ENCODE results near the gene HPCAL1. TPM values are rescaled to one million over a fixed set of nuclear protein-coding genes. Genes with fewer than 3 reads are reported as not detected.

HPCAL1 gene
- polyA plus RNA-seq, 3 donors = 20.4 to 37.3 (median 28.5) TPM

GRCh38 chr2:10265329-10266132 lies 37.2 kb upstream of the HPCAL1 start:
- no peak for DNase-seq (ENCODE audit: extremely low read depth in 1 of 11, low read depth in 9 of 11, low spot score in 4 of 11)

- no peak for DNase-seq (ENCODE audit: extremely low read depth in 1 of 11, low read depth in 9 of 11, low spot score in 4 of 11)
These were observed 36.5 kb upstream of the HPCAL1 start for GRCh38 chr2:10266133-10266620.

GRCh38 chr2:10267036-10267435 lies 35.7 kb upstream of the HPCAL1 start:
- DNase-seq (ENCODE audit: extremely low read depth in 1 of 11, low read depth in 9 of 11, low spot score in 4 of 11) = no peak

- DNase-seq (ENCODE audit: extremely low read depth in 1 of 11, low read depth in 9 of 11, low spot score in 4 of 11) = no peak
These were observed 34.9 kb upstream of the HPCAL1 start for GRCh38 chr2:10267551-10268465.

GRCh38 chr2:10269291-10269690 lies 33.4 kb upstream of the HPCAL1 start:
- DNase-seq (ENCODE audit: extremely low read depth in 1 of 11, low read depth in 9 of 11, low spot score in 4 of 11) = no peak

- DNase-seq (ENCODE audit: extremely low read depth in 1 of 11, low read depth in 9 of 11, low spot score in 4 of 11) = no peak
These were observed 32.7 kb upstream of the HPCAL1 start for GRCh38 chr2:10269711-10270610.

GRCh38 chr2:10271509-10271908 lies 31.2 kb upstream of the HPCAL1 start:
- no peak for DNase-seq (ENCODE audit: extremely low read depth in 1 of 11, low read depth in 9 of 11, low spot score in 4 of 11)

- no peak for DNase-seq (ENCODE audit: extremely low read depth in 1 of 11, low read depth in 9 of 11, low spot score in 4 of 11)
These were observed 30.8 kb upstream of the HPCAL1 start for GRCh38 chr2:10271946-10272345.

GRCh38 chr2:10272464-10272863 lies 30.2 kb upstream of the HPCAL1 start:
- DNase-seq (ENCODE audit: extremely low read depth in 1 of 11, low read depth in 9 of 11, low spot score in 4 of 11) = no peak

- DNase-seq (ENCODE audit: extremely low read depth in 1 of 11, low read depth in 9 of 11, low spot score in 4 of 11) = no peak
These were observed 29.2 kb upstream of the HPCAL1 start for GRCh38 chr2:10273215-10274175.

GRCh38 chr2:10274376-10274775 lies 28.3 kb upstream of the HPCAL1 start:
- DNase-seq (ENCODE audit: extremely low read depth in 1 of 11, low read depth in 9 of 11, low spot score in 4 of 11) = no peak

- DNase-seq (ENCODE audit: extremely low read depth in 1 of 11, low read depth in 9 of 11, low spot score in 4 of 11) = no peak
These were observed 27.5 kb upstream of the HPCAL1 start for GRCh38 chr2:10274983-10275802.

- no peak for DNase-seq (ENCODE audit: extremely low read depth in 1 of 11, low read depth in 9 of 11, low spot score in 4 of 11)
These were observed 26.0 kb upstream of the HPCAL1 start for GRCh38 chr2:10276481-10277292.

- DNase-seq (ENCODE audit: extremely low read depth in 1 of 11, low read depth in 9 of 11, low spot score in 4 of 11) = peak in 1 of 11 donors; percentile 20
These were observed 25.2 kb upstream of the HPCAL1 start for GRCh38 chr2:10277293-10278028.

- peak in 7 of 11 donors; percentile 27 to 73 (median 49) for DNase-seq (ENCODE audit: extremely low read depth in 1 of 11, low read depth in 9 of 11, low spot score in 4 of 11)
These were observed 24.5 kb upstream of the HPCAL1 start for GRCh38 chr2:10278029-10278762.
